SH-SY5Y (cell line): Measurements from ENCODE around the gene SLC9A2.

Experiments
- GATA2 ChIP-seq: IDR thresholded peaks from 2 replicates; pipeline ENCODE4 v1.6.1; 2011; ENCODE audit warnings: mild to moderate bottlenecking, low read depth, low read length
- GATA3 ChIP-seq: IDR thresholded peaks from 2 replicates; pipeline ENCODE4 v1.6.1; 2011; ENCODE audit warnings: low read depth, mild to moderate bottlenecking, low read length, moderate library complexity

Gene SLC9A2, protein sequence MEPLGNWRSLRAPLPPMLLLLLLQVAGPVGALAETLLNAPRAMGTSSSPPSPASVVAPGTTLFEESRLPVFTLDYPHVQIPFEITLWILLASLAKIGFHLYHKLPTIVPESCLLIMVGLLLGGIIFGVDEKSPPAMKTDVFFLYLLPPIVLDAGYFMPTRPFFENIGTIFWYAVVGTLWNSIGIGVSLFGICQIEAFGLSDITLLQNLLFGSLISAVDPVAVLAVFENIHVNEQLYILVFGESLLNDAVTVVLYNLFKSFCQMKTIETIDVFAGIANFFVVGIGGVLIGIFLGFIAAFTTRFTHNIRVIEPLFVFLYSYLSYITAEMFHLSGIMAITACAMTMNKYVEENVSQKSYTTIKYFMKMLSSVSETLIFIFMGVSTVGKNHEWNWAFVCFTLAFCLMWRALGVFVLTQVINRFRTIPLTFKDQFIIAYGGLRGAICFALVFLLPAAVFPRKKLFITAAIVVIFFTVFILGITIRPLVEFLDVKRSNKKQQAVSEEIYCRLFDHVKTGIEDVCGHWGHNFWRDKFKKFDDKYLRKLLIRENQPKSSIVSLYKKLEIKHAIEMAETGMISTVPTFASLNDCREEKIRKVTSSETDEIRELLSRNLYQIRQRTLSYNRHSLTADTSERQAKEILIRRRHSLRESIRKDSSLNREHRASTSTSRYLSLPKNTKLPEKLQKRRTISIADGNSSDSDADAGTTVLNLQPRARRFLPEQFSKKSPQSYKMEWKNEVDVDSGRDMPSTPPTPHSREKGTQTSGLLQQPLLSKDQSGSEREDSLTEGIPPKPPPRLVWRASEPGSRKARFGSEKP

DNA sequence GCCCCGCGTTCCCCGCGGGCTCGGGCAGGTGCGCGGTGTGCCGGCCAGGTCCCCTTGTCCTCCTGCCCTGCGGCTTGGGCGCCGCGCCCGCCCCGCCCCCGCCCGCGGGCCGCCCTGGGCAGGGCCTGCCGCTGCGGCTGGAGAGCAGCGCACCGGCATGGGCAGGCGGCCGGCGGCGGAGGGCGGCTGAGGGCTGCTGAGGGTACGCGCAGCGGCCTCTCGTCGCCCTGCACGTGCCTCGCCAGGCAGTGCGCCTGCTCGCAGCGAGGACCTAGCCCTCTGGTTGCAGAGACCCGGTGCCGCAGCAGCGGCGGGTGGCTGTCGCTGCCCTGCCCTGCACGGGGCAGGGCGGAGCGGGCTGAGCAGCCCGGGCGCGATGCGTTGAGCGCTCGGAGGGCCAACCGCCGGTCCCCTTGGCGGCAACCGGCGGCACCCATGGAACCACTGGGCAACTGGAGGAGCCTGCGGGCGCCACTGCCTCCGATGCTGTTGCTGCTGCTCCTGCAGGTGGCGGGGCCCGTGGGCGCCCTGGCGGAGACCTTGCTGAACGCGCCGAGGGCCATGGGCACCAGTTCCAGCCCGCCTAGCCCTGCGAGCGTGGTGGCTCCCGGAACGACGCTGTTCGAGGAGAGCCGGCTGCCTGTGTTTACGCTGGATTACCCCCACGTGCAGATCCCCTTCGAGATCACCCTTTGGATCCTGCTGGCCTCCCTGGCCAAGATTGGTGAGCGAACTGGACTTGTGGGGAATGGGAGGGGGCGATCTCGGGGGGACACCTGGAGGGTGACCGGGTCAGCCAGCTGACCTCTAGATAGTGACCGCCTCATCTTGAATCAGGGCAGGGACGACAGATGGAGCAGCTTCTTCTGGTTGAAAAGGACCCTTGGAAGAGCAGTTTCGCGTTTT is at the start of gene SLC9A2:
TSS of gene SLC9A2 (plus strand) at position 140 of the 906 bp plus-strand sequence. CDS start at position 436, 296 bp downstream.
- TF ChIP-seq GATA2 (no peak), GATA3 (no peak)

DNA sequence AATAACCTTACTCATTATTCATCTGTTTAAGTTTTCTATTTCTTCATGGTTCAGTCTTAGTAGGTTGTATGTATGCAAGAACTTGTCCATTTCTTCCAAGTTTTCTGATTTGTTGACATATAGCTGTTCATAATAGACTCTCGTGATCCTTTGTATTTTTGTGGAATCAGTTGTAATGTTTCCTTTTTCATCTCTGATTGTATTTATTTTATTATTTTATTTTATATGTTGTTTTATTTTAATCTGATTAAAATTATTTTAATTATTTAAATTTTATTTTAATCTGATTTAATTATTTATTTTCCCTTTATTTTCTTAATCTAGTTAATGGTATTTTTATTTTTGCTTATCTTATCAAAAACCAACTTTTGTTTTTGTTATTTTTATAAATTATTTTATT is 43.5 kb upstream of the SLC9A2 start:
- no peak for TF ChIP-seq GATA2
- TF ChIP-seq GATA3, result no peak

DNA sequence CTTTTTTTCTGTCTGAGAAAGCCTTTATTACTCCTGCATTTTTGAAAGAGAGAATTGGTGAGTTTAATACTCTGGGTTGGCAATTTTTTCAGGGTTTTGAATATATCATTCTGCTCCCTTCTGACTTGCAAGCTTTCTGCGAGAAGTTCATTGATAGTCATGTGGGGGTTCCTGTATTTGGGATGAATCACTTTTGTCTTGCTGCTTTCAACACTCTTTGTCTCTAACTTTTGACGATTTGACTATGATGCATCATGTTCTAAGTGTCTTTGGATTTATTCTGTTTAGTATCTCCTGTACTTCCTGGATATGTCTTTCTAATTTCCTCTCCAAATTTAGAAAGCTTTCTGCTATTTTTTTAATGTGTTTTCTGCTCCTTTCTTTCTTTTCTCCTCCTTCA is 41.0 kb upstream of the SLC9A2 start:
- no peak for TF ChIP-seq GATA3
- TF ChIP-seq GATA2, result no peak

- TF ChIP-seq GATA3 (no peak), GATA2 (no peak)
Observed at GRCh38 chr2:102581911-102582310, 37.4 kb upstream of the SLC9A2 start.

GRCh38 chr2:102582845-102583244 is 36.5 kb upstream of the SLC9A2 start:
- TF ChIP-seq GATA2 (no peak), GATA3 (no peak)

GRCh38 chr2:102585847-102586404 is 33.4 kb upstream of the SLC9A2 start:
- TF ChIP-seq GATA2 (no peak), GATA3 (no peak)

DNA sequence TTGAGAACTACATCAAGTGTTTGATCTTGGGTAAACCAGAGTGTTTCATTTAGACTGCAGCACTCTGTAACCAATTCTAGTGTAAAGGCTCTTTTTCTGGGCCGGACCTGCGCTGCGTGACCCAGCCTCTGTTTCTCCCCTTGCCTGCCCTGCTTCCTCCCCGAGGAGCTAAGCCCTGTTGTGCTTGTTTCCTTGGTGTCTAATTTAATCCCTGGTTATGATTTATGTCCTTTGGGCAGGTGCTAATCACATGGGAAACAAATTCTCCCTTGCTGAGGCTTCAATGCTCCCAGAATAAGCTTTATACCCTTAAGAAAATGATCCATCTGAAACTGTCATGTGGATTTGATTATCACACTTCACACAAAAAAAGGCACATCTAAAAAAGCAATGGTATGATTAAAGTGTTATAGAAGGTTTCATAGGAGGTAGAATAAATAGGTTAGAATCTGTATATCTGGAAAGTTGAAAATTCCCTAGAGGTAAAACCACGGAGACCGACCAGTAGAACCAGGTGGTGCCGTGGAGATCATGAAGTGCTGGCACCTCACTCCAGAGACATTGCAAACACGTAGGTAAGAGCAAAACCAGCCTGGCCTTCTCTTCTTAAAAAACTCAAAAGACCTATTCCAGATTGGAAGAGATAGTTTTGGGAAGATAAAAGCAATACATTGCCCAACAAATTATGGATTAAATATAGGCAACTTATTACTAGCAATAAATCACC is 31.0 kb upstream of the SLC9A2 start:
- TF ChIP-seq GATA3, result no peak
- no peak for TF ChIP-seq GATA2

DNA sequence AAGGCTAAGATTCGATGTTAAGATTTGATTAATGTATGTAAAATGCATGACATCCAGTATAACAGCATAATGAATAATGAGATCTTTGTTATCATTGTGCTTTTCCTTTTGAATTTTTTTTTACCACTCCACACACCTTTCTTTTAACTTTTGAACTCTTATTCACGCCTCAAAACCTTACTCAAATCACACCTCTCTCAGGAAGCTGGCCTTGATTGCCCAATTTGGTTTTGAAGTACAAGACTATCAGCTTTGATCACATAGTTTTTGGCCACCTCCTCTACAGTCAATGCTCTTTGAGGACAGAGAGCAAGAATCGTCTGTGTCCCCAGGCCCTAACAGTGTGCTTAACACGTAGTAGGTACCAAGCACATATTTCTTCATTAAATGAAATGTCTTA is 29.9 kb upstream of the SLC9A2 start:
- TF ChIP-seq GATA2 (no peak), GATA3 (no peak)

GRCh38 chr2:102591491-102592045 is 27.8 kb upstream of the SLC9A2 start:
- TF ChIP-seq GATA2, result no peak
- no peak for TF ChIP-seq GATA3

DNA sequence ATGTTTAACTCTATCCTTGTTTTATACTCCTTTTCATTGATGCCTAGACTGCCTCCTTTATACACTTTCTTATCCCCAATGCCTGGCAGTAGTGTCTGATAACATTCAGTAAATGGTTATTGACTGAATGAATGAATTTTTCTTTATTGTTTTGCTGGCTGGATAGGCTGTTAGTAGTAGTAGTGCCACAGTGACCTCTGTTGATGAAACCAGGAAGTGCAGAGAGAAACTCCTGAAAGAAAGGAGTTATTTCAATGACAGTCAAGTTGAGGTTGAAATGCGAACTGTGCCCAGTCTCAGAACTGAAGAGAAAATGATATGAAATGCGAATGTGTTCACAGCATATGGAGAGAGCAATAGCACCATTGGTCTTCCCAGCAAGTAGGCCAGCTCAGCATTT is 26.8 kb upstream of the SLC9A2 start:
- TF ChIP-seq GATA2, result no peak
- no peak for TF ChIP-seq GATA3

GRCh38 chr2:102593516-102593915 is 25.8 kb upstream of the SLC9A2 start:
- TF ChIP-seq GATA3, result no peak

GRCh38 chr2:102594445-102595016 is 24.8 kb upstream of the SLC9A2 start:
- TF ChIP-seq GATA3 (no peak), GATA2 (no peak)
